HG03095 (cell line): ENCODE results near the gene RPS6KA2.

Source experiments
- ATAC-seq: cut with Tn5 transposase; IDR thresholded peaks from one replicate; pipeline ENCODE4 v1.9.1; 2021; ENCODE audit warnings: moderate library complexity; ENCODE audit not compliant: unreplicated experiment

Gene RPS6KA2

GRCh38 chr6:166459272-166459671 lies 167.8 kb downstream of the RPS6KA2 start:
- no peak for ATAC-seq

DNA sequence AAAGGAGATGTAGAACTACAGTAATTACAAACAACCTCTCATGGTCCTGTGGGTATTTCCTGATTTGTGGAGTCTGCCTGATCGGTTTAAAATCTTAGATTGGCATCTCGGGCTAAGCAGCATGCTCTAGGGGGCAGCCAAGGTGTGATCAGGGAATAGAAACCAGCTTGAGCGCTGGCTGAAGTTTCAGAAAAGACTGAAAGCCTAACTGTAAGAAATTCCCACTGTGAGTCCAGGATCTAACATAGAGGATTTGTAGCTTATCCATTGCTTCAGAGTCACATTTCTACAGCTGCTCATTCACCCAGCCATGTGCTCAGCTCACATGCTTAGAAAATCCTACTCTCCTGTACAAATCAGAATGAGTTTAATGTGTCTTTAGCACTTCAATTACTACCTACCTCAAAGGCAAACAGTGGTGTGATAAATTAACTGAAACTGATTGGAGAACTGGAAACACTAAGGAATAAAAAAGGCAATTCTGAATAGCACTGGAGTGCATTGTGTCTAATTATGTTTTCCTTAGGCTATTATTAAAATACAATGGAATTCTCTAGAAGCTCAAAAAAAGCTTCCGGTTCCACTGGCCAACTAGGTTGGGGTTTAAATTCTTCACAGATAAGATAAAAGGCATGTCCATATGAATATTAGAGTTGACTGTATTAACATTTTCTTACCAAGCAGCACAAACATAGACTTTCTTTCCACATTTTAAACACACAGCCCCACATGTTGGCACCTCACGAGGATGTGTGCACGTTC lies 170.5 kb downstream of the RPS6KA2 start:
- ATAC-seq, result no peak

GRCh38 chr6:166454692-166455515 lies 172.1 kb downstream of the RPS6KA2 start:
- no peak for ATAC-seq

GRCh38 chr6:166453651-166454050 lies 173.4 kb downstream of the RPS6KA2 start:
- no peak for ATAC-seq

- no peak for ATAC-seq
These were observed 176.7 kb downstream of the RPS6KA2 start for GRCh38 chr6:166450167-166450873.

DNA sequence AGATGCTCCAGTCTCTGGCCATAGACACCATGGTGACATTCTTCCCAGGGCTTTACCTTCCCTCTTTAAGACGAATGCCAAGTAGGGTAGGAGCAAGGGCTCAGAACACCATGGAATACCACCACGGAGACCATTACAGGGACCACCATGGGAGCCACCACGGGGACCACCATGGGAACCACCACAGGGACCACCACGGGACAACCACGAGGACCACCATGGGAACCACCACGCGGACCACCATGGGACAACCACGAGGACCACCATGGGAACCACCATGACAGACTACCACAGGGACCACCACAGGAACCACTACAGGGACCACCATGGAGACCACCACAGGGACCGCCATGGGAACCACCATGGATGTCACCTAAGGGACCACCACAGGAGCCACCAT lies 177.4 kb downstream of the RPS6KA2 start:
- no peak for ATAC-seq

DNA sequence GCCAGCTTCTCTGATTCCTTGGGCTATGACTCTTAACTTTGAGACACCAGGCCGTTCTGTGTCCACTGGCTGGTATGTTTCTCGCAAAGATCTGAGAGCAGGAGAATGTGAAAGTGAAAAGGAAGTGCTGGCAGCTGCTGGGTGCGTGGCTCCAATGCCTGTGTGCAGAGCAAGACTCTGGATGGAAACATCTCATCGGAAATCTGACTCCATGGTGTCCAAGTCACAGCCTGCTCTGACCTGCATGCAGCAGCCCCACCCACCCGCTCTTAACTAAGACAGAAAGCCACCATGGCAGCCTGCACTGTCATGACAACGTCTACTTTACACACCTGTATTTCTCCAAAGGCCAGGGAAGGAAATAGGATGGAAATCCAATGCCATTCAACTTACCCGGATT lies 178.0 kb downstream of the RPS6KA2 start:
- no peak for ATAC-seq

- ATAC-seq, result no peak
These were observed 178.6 kb downstream of the RPS6KA2 start for GRCh38 chr6:166448432-166448831.

DNA sequence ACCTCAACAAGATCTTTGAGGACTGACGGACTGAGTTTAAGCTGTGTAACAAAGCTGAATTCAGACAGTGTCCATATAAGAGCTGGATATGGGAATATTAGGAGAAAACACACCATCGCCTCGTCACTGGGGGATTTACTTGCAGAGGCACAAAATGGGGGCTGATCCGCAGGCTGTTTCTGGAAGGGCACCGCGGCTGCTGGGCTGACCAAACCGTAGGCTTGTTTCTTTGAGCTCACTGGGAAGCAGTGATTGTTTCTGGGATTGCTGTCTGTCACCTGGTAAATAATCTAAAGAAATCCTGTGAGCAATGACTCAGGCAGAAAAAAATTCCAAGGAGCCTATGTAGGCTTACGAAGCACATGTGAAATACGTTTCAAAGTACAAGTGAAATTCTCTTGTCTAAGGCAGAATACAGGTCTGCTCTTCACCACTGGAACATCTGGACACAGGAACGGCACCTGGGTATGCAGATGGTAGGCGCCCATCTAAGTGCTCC lies 180.4 kb downstream of the RPS6KA2 start:
- no peak for ATAC-seq

DNA sequence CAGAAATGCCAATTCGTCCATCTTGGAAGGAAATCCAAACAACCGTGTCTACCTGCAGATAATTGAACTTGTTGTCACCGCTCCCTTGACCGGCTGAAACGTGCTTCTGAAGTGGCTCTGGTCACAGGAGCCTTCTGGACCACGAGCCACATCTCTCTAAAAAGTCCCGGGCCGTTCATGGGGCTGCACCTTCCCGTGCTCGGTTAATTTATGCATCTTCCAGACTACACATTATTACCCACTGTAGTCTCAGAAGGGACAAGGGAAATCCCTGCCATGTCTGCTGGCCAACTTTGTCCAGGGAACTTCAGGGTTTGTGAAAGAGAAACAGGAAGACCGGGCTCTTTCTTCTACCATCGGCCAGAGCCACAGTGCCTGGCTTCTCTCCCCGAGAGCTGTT lies 180.9 kb downstream of the RPS6KA2 start:
- ATAC-seq, result no peak

- no peak for ATAC-seq
These were observed 182.6 kb downstream of the RPS6KA2 start for GRCh38 chr6:166444446-166444845.

- no peak for ATAC-seq
These were observed 183.9 kb downstream of the RPS6KA2 start for GRCh38 chr6:166443166-166443565.

GRCh38 chr6:166442131-166442685 lies 184.8 kb downstream of the RPS6KA2 start:
- no peak for ATAC-seq

DNA sequence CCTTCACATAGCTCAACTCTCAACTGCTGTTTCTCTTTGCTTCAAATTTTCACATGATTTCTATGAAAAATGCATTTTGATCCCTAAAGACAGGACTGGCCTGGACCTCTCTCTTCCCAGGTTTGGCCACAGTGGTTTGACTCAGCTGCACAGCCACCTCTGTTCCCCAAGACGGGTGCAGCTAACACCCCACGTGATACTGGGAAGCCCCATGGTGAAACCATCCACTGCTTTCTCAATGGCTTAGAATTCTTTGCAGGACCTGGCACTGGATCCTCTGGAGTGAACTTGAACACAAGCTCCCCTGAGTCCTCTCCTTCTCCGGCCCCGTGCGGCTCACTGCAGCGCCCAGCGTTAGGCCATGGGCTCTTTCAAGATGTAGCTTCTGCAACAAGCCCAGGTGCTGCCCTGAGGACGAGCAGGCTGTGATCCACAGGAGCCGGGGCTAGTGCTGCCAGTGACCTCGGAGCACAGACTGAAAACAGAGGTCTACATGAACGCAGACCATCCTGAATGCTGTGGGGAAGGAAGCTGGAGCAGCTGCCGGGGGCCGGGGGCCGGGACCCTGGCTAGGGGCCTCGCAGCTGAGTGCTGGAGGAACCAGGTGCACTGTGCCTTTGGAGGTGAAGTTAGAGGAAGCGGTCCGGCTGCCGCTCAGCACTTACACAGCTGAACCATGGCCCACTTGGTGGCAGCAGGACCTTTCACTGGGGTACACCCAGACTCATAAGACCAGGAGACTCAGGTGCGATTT lies 185.5 kb downstream of the RPS6KA2 start:
- ATAC-seq, result no peak

GRCh38 chr6:166440729-166441128 lies 186.3 kb downstream of the RPS6KA2 start:
- ATAC-seq, result no peak

DNA sequence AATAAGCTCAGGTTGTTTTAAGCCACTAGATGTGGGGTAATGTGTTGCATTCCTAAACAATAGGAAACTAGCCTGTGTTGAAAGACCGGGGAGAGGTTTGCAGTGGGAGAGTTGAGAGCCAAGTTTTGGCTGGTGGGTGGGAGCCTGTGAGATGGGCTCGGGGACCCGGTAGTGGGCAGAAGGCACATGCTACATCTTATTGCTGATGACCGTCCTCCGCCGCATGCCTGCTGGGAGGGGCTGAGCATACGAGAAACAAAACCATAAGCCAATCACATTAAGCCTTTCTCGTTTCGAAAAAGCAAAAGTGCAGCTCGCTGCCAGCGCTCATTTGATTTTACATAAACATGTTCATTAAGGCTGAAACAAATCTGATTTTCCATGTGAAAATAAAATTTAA lies 186.9 kb downstream of the RPS6KA2 start:
- ATAC-seq, result no peak

DNA sequence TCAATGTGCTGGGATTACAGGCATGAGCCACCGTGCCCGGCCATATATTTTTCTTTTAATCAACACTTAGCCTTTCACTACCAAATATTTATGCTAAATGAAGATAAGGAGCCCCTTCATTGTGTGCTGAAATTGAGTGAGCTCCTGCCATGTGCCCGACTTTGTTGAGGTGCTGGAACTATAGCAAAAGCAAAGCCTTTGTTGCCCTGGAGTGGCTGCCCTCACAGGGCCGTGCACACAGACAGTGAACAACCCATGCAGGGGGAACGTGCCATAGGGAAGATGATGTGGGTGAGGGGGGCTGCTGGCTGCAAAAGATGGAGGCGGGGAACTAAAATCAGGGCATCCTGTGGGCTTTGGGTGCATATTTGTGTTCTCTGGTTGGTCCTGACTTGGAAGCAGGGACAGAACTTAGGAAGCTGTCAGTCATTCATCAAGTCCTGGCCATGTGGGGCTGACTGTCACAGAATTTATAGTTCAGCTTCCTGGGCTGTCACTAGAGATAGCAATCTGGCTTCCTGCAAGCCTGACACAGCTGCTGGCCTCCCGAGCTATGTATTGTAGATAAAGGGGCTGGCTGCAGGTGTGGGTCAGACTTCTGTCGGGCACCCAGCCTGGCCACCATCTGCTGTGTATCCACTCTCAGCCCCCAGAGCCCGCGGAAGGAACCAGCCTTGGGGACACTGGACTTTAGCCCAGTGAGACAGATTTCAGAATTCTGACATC lies 187.5 kb downstream of the RPS6KA2 start:
- no peak for ATAC-seq

GRCh38 chr6:166438211-166438861 lies 188.7 kb downstream of the RPS6KA2 start:
- ATAC-seq, result no peak

GRCh38 chr6:166437661-166438060 lies 189.4 kb downstream of the RPS6KA2 start:
- no peak for ATAC-seq
